Prostate gland (tissue), 2 donors: ENCODE data around the gene SF1.

Source experiments
- CTCF ChIP-seq, 4 experiments: fragments of 200-600 bp in 2 of 4; fragments of 450-650 bp in 2 of 4; sonication (generic) in 2 of 4; IDR thresholded peaks; 1 replicate in 3 of 4; 2 replicates in 1 of 4; pipeline ENCODE4 v1.5.1; 2016 to 2019; ENCODE audit warnings: antibody characterized with exemption in 4 of 4, mild to moderate bottlenecking in 2 of 4, moderate library complexity in 2 of 4
- POLR2A ChIP-seq: fragments of 450-650 bp; IDR thresholded peaks from one replicate; pipeline ENCODE4 v1.6.1; 2016; ENCODE audit warnings: antibody characterized with exemption, mild to moderate bottlenecking
- POLR2AphosphoS5 ChIP-seq: sonication (generic); formaldehyde crosslinking; IDR thresholded peaks from one replicate; pipeline ENCODE4 v1.6.1; 2017; ENCODE audit warnings: antibody characterized with exemption

DNA sequence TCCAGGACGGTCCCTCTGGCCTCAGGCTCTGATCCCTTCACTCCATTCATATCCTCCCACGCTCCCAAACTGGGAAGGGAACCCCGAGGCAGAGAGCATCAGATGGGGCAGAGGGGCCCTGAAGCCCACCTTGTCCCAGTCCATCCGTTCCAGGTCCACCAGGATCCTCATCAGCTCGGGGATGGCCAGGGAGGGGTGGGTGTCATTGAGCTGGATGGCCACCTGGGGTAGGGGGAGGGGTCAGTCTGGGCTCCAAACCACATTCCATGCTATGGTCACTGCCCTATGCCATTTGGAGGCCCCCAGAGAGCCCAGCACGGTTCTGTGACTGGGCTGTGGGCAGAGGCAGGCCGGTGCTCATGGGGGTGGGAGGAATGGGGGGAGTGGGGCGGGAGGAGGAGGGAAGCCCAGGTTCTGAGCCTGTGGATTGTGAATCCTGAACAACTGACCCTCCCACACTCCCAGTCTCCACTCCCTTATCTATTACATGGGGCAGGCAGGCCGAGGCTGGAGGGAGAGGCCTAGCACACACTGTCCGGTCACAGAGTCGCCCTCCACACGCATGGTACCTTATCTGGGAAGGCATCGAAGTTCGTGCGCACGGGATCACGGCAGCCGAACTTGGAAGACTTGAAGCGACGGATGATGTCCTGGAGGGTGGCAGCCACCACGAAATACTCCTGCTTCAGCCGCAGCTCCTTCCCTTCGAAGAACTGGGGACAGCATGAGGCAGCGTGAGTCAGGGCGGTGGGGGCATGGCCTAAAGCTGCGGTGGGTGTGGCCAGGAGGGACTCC is 24.0 kb downstream of the SF1 start:
- TF ChIP-seq CTCF (IDR thresholded peaks at IDR 0.05) (no peak), POLR2A (no peak), POLR2AphosphoS5 (no peak)
